GM18505 (cell line): ENCODE data around the gene FHOD1.

Experiments used
- ATAC-seq: cut with Tn5 transposase; IDR thresholded peaks from one replicate; pipeline ENCODE4 v1.9.1; 2021; ENCODE audit not compliant: unreplicated experiment
- POLR2A ChIP-seq: IDR thresholded peaks from 4 replicates; pipeline ENCODE4 v1.6.1; 2011; ENCODE audit warnings: borderline replicate concordance; ENCODE audit not compliant: insufficient read depth, insufficient read length; ENCODE audit errors: extremely low read depth

The FHOD1 gene

GRCh38 chr16:67226295-67226803 lies 20.9 kb downstream of the FHOD1 start:
- TF ChIP-seq POLR2A, result no peak
- ATAC-seq, result no peak

- ATAC-seq, result no peak
- TF ChIP-seq POLR2A, result no peak
Measured at GRCh38 chr16:67223992-67224391, 23.3 kb downstream of the FHOD1 start.

- TF ChIP-seq POLR2A, result no peak
- ATAC-seq, result no peak
Measured at GRCh38 chr16:67216612-67217490, 30.4 kb downstream of the FHOD1 start.

GRCh38 chr16:67215706-67216105 lies 31.6 kb downstream of the FHOD1 start:
- TF ChIP-seq POLR2A, result no peak
- ATAC-seq, result no peak

- no peak for ATAC-seq
- TF ChIP-seq POLR2A, result no peak
Measured at GRCh38 chr16:67213197-67214019, 33.9 kb downstream of the FHOD1 start.

- ATAC-seq, result no peak
- no peak for TF ChIP-seq POLR2A
Measured at GRCh38 chr16:67212766-67213165, 34.5 kb downstream of the FHOD1 start.

- TF ChIP-seq POLR2A, result no peak
- ATAC-seq, result no peak
Measured at GRCh38 chr16:67211674-67212073, 35.6 kb downstream of the FHOD1 start.

GRCh38 chr16:67210069-67210937 lies 37.0 kb downstream of the FHOD1 start:
- no peak for TF ChIP-seq POLR2A
- ATAC-seq, result no peak

GRCh38 chr16:67209565-67209964 lies 37.7 kb downstream of the FHOD1 start:
- no peak for ATAC-seq
- no peak for TF ChIP-seq POLR2A

GRCh38 chr16:67208154-67208896 lies 39.0 kb downstream of the FHOD1 start:
- TF ChIP-seq POLR2A, result no peak
- no peak for ATAC-seq

- no peak for ATAC-seq
- no peak for TF ChIP-seq POLR2A
Measured at GRCh38 chr16:67207249-67208091, 39.8 kb downstream of the FHOD1 start.

- no peak for ATAC-seq
- TF ChIP-seq POLR2A, result no peak
Measured at GRCh38 chr16:67206838-67207248, 40.4 kb downstream of the FHOD1 start.
